Lower leg skin (tissue), 4 donors: Measurements from ENCODE around the gene ANP32B. TPM values are rescaled to one million over a fixed set of nuclear protein-coding genes. Genes with fewer than 3 reads are reported as not detected.
"Not testable (repeated sequence)": the region's sequence is repeated elsewhere in the genome, so short reads cannot be mapped to it uniquely, and the experiment has no call there.

ENCODE experiments used
- DNase-seq, 2 donors: peaks; one replicate each; pipeline ENCODE4 v3.0.0-alpha.2; 2019; ENCODE audit warnings: low spot score in 2 of 2
- H3K4me3 ChIP-seq: fragments of 200-600 bp; sonication (generic); 2 replicates; pipeline ENCODE4 v1.5.1; 2017; ENCODE audit warnings: mild to moderate bottlenecking, low read depth; ENCODE audit not compliant: poor library complexity, severe bottlenecking
- POLR2A ChIP-seq, 2 donors: fragments of 450-650 bp; IDR thresholded peaks; one replicate each; pipeline ENCODE4 v1.6.1; 2016 to 2017; ENCODE audit warnings: antibody characterized with exemption in 2 of 2, mild to moderate bottlenecking in 1 of 2, moderate library complexity in 1 of 2
- WGBS, 2 donors: methylation state at CpG; one replicate each; pipeline ENCODE4 v1.1.5; 2018; 5-methylcytosine and 5-hydroxymethylcytosine counted together
- intact Hi-C: fragments of 100-400 bp; cut with DNase I; formaldehyde crosslinking; loops from one replicate; pipeline ENCODE4 v1.15.0; 2023; ENCODE audit warnings: low total_unique reads
- total RNA-seq, 4 donors: library from RNA; depleted of rRNA; stranded (reverse); fragments of >200 nt; gene quantifications; one replicate each; pipeline ENCODE4 v1.1.0, GENCODE V29; 2016
- TF ChIP-seq, protein P1 (sequence below), 3 donors: fragments of 450-650 bp; IDR thresholded peaks; one replicate each; pipeline ENCODE4 v1.5.1; 2016; ENCODE audit warnings: antibody characterized with exemption in 3 of 3, mild to moderate bottlenecking in 3 of 3, moderate library complexity in 2 of 3

The ANP32B gene
- total RNA-seq, 4 donors from 2014 or later: 27.4 to 56.3 (median 39.0) TPM

DNA sequence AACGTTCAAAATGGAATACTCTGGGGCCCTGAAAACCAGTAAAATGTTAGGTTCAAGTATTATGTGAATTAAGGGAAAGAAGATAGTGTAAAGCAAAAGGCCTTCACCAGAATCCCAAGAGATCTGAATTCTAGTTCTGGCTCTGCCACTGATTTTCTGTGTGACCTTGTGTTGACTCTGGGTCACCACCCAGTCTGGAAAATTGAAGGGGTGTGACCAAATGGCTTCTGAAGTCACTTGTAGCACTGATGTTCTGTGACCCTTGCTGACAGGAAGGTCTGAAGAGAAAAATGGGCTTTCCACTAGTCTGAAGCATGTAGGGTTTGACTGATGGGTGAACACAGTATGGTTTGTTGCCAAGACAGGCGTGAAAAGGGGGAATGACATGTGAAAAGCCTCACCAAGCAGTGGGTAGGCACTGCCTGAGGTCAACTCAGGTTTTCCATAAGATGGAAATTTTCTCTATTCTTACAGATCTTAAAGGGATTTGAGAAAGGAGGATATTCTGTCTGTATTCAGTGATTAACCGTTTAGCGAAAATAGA is 33.1 kb downstream of the ANP32B start:
- intact Hi-C loops: no loop called here
- TF ChIP-seq POLR2A (IDR thresholded peaks at IDR 0.05): no peak
- TF ChIP-seq, protein P1, sequence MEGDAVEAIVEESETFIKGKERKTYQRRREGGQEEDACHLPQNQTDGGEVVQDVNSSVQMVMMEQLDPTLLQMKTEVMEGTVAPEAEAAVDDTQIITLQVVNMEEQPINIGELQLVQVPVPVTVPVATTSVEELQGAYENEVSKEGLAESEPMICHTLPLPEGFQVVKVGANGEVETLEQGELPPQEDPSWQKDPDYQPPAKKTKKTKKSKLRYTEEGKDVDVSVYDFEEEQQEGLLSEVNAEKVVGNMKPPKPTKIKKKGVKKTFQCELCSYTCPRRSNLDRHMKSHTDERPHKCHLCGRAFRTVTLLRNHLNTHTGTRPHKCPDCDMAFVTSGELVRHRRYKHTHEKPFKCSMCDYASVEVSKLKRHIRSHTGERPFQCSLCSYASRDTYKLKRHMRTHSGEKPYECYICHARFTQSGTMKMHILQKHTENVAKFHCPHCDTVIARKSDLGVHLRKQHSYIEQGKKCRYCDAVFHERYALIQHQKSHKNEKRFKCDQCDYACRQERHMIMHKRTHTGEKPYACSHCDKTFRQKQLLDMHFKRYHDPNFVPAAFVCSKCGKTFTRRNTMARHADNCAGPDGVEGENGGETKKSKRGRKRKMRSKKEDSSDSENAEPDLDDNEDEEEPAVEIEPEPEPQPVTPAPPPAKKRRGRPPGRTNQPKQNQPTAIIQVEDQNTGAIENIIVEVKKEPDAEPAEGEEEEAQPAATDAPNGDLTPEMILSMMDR (IDR thresholded peaks at IDR 0.05): no peak
- no peak overlapping the region for H3K4me3 ChIP-seq
- DNase-seq: no peak
- WGBS, 2 donors: 88 to 92% methylated on average over 4 of the region's 4 CpGs

DNA sequence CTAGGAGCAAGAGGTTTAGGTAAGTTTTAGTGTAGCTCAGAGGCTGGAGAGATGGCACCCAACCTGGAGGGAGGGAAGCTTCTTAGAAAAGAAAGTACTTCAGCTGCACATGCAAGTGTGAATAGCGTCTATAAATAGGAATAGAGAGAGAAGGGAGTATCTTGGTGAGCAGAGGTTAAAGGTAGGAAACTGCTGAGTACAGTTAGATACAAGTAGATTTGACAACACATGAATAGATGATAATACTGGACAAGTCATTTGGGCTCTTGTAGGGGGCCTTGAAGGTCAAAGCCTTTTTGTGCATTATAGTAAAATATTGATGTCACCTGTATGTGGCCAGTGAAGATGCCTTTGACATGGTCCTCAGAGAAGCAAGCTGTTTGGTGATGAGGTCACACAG is 34.2 kb downstream of the ANP32B start:
- no peak for DNase-seq
- H3K4me3 ChIP-seq: no peak overlapping the region
- intact Hi-C loops: no loop called here
- 74 to 82% methylated on average over 1 of the region's 1 CpG for WGBS, 2 donors
- TF ChIP-seq POLR2A (IDR thresholded peaks at IDR 0.05): no peak
- TF ChIP-seq, protein P1 (IDR thresholded peaks at IDR 0.05): no peak

DNA sequence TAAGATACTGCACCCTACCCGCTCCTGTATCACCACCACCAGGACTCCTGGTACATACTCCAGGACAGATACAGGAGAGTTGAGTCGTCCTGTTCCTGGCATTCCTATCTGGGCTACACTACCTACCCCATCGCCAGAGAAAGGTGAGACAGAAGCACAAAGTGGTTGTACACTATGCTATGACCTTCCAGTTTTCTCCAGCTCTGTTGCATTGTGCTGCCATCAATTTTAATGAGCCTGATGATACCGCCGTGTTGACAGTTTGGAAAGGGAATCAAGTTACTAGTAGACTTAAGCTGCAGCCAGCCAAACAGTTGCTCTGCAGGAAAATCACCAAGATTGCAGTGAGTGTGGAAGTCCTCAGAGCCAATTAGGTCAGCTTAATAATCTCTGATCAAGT is 35.2 kb downstream of the ANP32B start:
- no peak overlapping the region for H3K4me3 ChIP-seq
- peak in 1 of 2 donors; percentile 59 for DNase-seq
- 80% methylated on average over 5 of the region's 5 CpGs for WGBS, 2 donors
- intact Hi-C loops: no loop called here
- TF ChIP-seq, protein P1 (IDR thresholded peaks at IDR 0.05): no peak
- TF ChIP-seq POLR2A (IDR thresholded peaks at IDR 0.05): no peak

DNA sequence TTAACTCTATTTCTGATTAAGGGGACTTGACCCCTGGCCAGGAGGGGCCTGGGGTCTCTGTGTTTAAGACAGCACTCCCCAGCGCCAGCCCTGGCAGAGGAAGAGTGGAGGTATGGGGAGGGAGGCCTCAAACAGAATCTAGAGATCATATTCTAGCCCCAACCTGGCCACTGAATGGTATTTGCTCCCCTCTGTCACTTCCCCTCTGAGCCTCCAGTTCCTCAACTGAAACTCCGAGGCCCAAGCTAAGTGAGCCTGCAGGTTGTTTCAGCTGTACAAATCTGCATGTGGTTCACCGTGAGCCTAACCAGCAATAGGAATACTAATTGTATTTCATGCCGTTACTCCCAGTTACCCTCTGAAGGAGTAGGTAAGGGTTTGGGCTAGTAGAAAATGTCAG is 36.0 kb downstream of the ANP32B start:
- intact Hi-C loops: no loop called here
- WGBS, 2 donors: 95 to 96% methylated on average over 4 of the region's 4 CpGs
- DNase-seq: peak in 1 of 2 donors; percentile 49
- H3K4me3 ChIP-seq: no peak overlapping the region
- no peak for TF ChIP-seq POLR2A (IDR thresholded peaks at IDR 0.05)
- TF ChIP-seq, protein P1 (IDR thresholded peaks at IDR 0.05): no peak

DNA sequence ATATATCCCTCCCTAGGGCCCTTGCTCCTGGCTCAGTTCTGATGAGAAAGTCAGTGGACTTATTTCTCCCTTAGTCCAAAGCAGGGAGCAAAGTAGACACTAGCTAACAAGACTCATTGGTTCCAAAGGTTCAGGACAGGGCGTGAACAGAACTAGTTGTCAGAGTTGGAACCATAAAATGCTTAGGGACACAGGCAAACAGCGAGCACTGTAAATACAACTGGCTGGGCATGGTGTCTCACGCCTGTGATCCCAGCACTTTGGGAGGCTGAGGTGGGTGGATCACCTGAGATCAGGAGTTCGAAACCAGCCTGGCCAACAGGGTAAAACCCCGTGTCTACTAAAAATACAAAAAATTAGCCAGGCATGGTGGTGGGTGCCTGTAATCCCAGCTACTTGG is 36.7 kb downstream of the ANP32B start:
- H3K4me3 ChIP-seq, DNase-seq, intact Hi-C loops: not testable (repeated sequence)
- WGBS, 2 donors: 94% methylated on average over 5 of the region's 5 CpGs

DNA sequence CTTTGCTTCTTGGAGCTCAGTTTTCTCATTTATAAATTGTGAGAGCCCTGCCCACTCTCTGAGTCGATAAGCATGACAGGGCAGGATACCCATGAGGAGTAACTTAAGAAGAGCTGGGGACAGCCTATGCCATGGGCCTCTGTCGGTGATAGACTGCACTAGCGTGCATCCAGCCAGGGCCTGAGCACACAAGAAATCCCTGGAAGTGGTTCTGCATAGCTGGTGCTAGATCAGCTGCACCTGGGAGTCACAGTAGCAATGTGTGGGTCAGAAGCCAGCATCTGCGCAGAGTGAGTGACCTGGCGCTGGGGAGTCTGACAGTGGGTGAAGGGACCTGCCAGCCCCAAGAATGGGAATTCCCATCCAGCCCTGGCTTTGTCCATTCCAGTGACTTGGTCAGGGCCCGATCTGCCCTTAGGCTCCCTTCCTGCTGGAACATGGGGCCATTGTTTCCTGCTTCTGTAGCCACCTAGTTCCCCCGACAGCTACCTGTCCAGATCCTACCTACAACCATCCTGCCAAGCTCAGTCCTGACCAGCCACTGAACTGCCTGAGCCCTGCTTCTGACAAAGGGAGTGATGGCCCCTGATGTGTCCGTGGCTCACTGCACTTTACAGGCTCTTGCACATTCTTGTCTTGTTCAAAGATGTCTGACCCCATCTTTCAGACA is 37.5 kb downstream of the ANP32B start:
- WGBS, 2 donors: 93% methylated on average over 8 of the region's 8 CpGs
- peak in 1 of 2 donors; percentile 67 for DNase-seq
- H3K4me3 ChIP-seq: no peak overlapping the region
- intact Hi-C loops: no loop called here
- no peak for TF ChIP-seq POLR2A (IDR thresholded peaks at IDR 0.05)
- TF ChIP-seq, protein P1 (IDR thresholded peaks at IDR 0.05): no peak
